ENCODE results near the gene ALX1. TPM values are rescaled to one million over a fixed set of nuclear protein-coding genes. Genes with fewer than 3 reads are reported as not detected.

The ALX1 gene
- total RNA-seq (2014; rRNA removed; shearing (Covaris generic)), result 13.4 and 18.6 TPM in 2 replicates

DNA sequence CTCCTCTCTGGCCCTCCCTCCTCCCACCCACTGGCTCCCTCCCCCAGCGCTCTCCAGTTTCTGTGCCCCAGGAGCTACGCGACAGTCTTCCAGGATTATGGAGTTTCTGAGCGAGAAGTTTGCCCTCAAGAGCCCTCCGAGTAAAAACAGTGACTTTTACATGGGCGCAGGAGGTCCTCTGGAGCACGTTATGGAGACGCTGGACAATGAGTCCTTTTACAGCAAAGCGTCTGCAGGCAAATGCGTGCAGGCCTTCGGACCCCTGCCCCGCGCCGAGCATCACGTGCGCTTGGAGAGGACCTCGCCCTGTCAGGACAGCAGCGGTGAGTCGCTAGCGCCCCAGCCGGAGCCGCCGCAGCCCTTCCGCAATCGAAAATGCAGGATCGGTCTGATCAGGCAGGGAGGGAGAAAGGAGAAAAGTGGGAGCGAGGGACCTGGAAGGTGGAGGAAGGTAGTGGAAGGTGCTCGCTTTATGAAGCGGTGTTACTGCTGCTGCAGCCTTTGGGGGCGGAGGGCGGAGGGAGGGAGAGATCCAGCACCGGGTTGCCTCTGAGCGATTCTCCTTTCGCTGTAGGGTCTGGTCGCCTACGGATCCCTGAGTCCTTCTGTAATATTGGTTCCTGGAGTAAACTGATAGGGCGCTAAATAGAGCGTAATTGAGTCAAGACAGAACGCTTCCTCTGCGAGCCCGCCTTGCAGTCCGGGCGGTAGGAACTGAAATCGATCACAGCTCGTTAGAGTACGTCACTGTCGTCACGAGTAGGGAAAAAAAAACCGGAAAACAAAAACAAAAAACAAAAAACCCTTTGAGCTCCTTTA lies at the start of gene ALX1:
Gene ALX1 (plus strand): TSS at position 56 of the 819 bp plus-strand sequence. CDS start 42 bp downstream, at position 98.
- DNase-seq (ENCODE audit: low read depth), result peak; percentile 87

DNA sequence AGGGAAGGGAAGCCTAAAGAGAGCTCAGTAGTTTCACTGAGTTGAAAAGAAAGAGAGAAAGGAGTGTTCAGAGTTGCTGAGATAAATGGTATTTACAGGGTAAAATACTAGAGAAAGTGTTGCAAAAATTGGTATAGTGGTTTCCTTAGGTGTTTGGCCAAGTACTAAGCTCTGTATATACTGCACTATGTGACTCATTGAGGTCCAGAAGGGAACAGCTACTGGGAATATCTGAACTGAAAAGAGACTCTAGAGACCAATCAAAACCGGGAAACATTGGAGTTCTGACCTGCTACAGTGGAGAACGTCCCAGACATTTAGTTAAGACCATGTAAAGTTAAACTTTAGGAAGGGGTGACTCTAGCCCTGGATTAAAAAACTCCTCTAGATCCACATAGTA lies 42.7 kb upstream of the ALX1 start:
- no peak for DNase-seq (ENCODE audit: low read depth)

- no peak for DNase-seq (ENCODE audit: low read depth)
Observed at GRCh38 chr12:85244561-85244960, 35.5 kb upstream of the ALX1 start.

DNA sequence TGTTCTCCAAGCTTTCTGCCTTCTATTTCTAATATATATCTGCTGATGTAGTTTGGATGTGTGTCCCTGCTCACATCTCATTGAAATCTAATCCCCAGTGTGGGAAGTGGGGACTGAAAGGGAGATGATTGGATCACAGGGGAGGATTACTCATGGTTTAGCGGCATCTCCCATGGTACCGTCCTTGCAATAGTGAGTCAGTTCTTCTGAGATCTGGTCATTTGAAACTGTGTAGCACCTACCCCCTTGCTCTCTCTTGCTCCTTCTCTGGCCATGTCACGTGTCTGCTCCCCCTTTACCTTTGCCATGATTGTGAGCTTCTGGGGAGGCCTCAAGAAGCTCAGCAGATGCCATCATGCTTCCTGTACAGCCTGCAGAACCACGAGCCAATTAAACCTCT lies 26.2 kb upstream of the ALX1 start:
- no peak for DNase-seq (ENCODE audit: low read depth)

DNA sequence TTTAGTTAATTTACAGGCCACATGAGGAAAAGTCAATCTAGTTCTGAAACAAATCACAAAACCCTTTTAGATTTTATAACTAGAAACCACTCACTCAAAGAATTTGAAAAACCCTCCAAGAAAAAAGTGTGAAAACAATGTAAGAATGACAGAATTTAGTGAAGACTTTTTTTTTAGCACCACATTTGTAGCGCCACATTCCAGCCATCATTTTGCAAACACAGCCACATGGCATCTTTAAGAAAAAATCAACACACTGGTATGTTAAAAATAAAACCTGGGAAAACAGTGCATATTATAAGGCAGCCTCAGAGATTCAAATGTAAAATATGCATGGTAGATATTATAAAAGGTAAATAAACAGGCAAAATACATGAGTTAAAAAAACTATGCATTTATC lies 22.3 kb upstream of the ALX1 start:
- no peak for DNase-seq (ENCODE audit: low read depth)

GRCh38 chr12:85260447-85260846 lies 19.6 kb upstream of the ALX1 start:
- no peak for DNase-seq (ENCODE audit: low read depth)

GRCh38 chr12:85260896-85261295 lies 19.1 kb upstream of the ALX1 start:
- no peak for DNase-seq (ENCODE audit: low read depth)

GRCh38 chr12:85266356-85266755 lies 13.7 kb upstream of the ALX1 start:
- no peak for DNase-seq (ENCODE audit: low read depth)

GRCh38 chr12:85273381-85274314 lies 6.4 kb upstream of the ALX1 start:
- DNase-seq (ENCODE audit: low read depth), result no peak

DNA sequence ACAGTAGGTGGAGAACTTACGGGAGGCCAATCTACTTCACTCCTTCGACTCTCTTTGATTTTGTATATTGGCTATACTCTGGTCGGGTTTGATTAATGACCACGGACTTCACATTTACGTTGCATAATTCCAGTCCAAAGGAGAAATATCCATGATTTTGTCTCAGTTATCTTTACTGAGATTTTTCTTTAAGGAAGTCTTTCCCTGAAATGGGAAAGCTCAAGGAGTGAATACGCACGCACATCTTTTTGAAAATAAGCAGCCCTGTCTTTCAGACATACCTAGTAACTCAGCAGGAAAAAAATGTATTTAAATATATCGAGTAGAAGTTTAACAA lies 5.7 kb upstream of the ALX1 start:
- DNase-seq (ENCODE audit: low read depth), result no peak

GRCh38 chr12:85275374-85275773 lies 4.6 kb upstream of the ALX1 start:
- DNase-seq (ENCODE audit: low read depth), result no peak

- no peak for DNase-seq (ENCODE audit: low read depth)
Observed at GRCh38 chr12:85277191-85277590, 2.8 kb upstream of the ALX1 start.

- peak; percentile 41 for DNase-seq (ENCODE audit: low read depth)
Observed at GRCh38 chr12:85277900-85278597, 2.0 kb upstream of the ALX1 start.

GRCh38 chr12:85278598-85279448 lies 1.2 kb upstream of the ALX1 start:
- peak; percentile 12 for DNase-seq (ENCODE audit: low read depth)

- peak; percentile 61 for DNase-seq (ENCODE audit: low read depth)
Observed at GRCh38 chr12:85279449-85280164, 413 bp upstream of the ALX1 start.

DNA sequence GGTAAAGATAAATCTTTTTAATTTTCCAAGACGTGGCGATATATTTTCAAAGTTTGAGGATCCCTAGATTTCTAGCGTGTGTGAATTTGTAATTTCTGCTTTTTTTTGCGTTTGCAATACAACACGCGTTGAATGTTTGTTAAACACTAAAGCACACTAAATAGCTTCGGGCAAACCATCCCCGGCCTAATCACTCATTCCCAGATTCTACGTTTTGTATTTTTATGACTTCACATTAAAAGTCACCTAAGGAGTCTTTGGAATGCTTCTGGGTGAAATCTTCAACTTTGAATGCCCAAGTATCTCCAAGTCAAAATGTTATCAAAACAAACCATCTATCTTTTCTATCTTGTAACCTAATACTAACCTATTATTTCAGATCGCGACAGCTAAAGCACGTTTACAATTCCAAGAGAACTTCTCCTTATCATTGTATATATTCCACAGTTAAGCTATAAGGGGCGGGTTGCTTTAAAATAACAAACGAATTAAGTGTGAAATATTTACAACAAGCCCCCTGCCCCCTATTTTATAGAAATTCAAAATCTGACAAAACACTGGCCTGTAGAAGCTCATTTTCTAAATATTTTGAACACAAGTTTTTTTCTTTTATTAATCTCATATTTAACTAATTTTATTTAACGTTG lies 1.1 kb downstream of the ALX1 start:
- DNase-seq (ENCODE audit: low read depth), result peak; percentile 13

- no peak for DNase-seq (ENCODE audit: low read depth)
Observed at GRCh38 chr12:85281636-85282312, 1.8 kb downstream of the ALX1 start.

DNA sequence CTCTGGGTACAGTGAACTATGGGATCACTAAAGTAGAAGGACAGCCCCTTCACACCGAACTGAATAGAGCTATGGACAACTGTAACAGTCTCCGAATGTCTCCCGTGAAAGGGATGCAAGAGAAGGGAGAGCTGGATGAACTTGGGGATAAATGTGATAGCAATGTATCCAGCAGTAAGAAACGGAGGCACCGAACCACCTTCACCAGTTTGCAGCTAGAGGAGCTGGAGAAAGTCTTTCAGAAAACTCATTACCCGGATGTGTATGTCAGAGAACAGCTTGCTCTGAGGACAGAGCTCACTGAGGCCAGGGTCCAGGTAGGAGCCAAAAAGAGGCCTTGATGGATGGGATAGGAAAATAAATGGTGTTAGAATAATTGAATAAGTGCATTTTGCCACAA lies 3.5 kb downstream of the ALX1 start:
- peak; percentile 45 for DNase-seq (ENCODE audit: low read depth)

- DNase-seq (ENCODE audit: low read depth), result no peak
Observed at GRCh38 chr12:85296362-85296761, 16.3 kb downstream of the ALX1 start.
